DOHH2 (cell line): Measurements from ENCODE around the gene TNIP2.

Experiments
- H3F3A ChIP-seq: fragments of 200-600 bp; sonication (generic), shearing (Covaris generic); 2 replicates; pipeline ENCODE4 v1.6.0; 2016; ENCODE audit warnings: antibody characterized with exemption, mild to moderate bottlenecking; ENCODE audit not compliant: control insufficient read depth, insufficient read depth
- H3K27ac ChIP-seq: fragments of 200-600 bp; sonication (generic); 2 replicates; pipeline ENCODE4 v1.5.1; 2014; ENCODE audit warnings: low read depth, mild to moderate bottlenecking, low read length, moderate library complexity
- H3K27me3 ChIP-seq: fragments of 200-600 bp; sonication (generic); 2 replicates; pipeline ENCODE4 v1.6.1; 2014; ENCODE audit warnings: mild to moderate bottlenecking, low read length, mixed read lengths; ENCODE audit not compliant: control insufficient read depth
- H3K36me3 ChIP-seq: fragments of 200-600 bp; sonication (generic); 2 replicates; pipeline ENCODE4 v1.6.1; 2014; ENCODE audit warnings: mild to moderate bottlenecking, low read length, moderate library complexity, mixed read lengths; ENCODE audit not compliant: control insufficient read depth
- H3K4me1 ChIP-seq: fragments of 200-600 bp; sonication (generic); 2 replicates; pipeline ENCODE4 v1.6.1; 2014; ENCODE audit warnings: mild to moderate bottlenecking, low read length, mixed read lengths; ENCODE audit not compliant: control insufficient read depth
- H3K4me2 ChIP-seq: fragments of 200-600 bp; sonication (generic); 2 replicates; pipeline ENCODE4 v1.6.0; 2014; ENCODE audit warnings: mild to moderate bottlenecking, low read length, moderate library complexity
- H3K4me3 ChIP-seq: fragments of 200-600 bp; sonication (generic); 2 replicates; pipeline ENCODE4 v1.5.1; 2014; ENCODE audit warnings: mild to moderate bottlenecking, low read length, mixed read lengths
- H3K79me2 ChIP-seq: fragments of 200-600 bp; sonication (generic); 2 replicates; pipeline ENCODE4 v1.6.1; 2014; ENCODE audit warnings: mild to moderate bottlenecking, low read length, mixed read lengths; ENCODE audit not compliant: control insufficient read depth
- H3K9me2 ChIP-seq: fragments of 200-600 bp; sonication (generic); replicated peaks from 2 replicates; pipeline ENCODE4 v1.6.1; 2014; ENCODE audit warnings: mild to moderate bottlenecking, low read length, mixed read lengths; ENCODE audit not compliant: control insufficient read depth
- H3K9me3 ChIP-seq: fragments of 200-600 bp; sonication (generic); 2 replicates; pipeline ENCODE4 v1.6.1; 2014; ENCODE audit warnings: antibody characterized with exemption, low read length, mixed read lengths; ENCODE audit not compliant: control insufficient read depth, insufficient read depth
- H4K20me1 ChIP-seq: fragments of 200-600 bp; sonication (generic); 2 replicates; pipeline ENCODE4 v1.6.0; 2014; ENCODE audit warnings: low read depth, mild to moderate bottlenecking, antibody characterized with exemption, low read length, moderate library complexity; ENCODE audit not compliant: control insufficient read depth, insufficient read depth
- CTCF ChIP-seq: fragments of 200-600 bp; sonication (generic); IDR thresholded peaks from one replicate; pipeline ENCODE4 v1.5.1; 2014; ENCODE audit warnings: antibody characterized with exemption, mild to moderate bottlenecking, low read depth, low read length; ENCODE audit not compliant: poor library complexity, severe bottlenecking
- EZH2phosphoT487 ChIP-seq: fragments of 200-600 bp; sonication (generic); IDR thresholded peaks from 2 replicates; pipeline ENCODE4 v1.6.1; 2017; ENCODE audit warnings: borderline replicate concordance, mild to moderate bottlenecking, antibody characterized with exemption, low read length, moderate library complexity, mixed read lengths

TNIP2 gene

GRCh38 chr4:2786794-2787229 lies 30.7 kb upstream of the TNIP2 start:
- Histone ChIP-seq H3K4me2 (peak overlapping the region; percentile 67), H3K4me3 (peak overlapping the region; percentile 44), H3K9me3 (no peaks in the 10 kb centered on the region), H3K79me2 (no peaks in the 10 kb centered on the region), H3K4me1 (peaks cover 37% of the 10 kb centered on the region), H4K20me1 (no peaks in the 10 kb centered on the region), H3K36me3 (no peaks in the 10 kb centered on the region), H3F3A (no peaks in the 10 kb centered on the region; the same call in 1 of the 2 replicates), H3K9me2 (no peaks in the 10 kb centered on the region), H3K27me3 (0 out of 2 replicates have a peak, but pooled peaks cover 5% of the 10 kb centered on the region), H3K27ac (peak overlapping the region; percentile 59)
- TF ChIP-seq CTCF, result no peak
- no peak for TF ChIP-seq EZH2phosphoT487

GRCh38 chr4:2786152-2786671 lies 30.1 kb upstream of the TNIP2 start:
- H3K9me2 ChIP-seq, result no peaks in the 10 kb centered on the region
- peak overlapping the region; percentile 67 for H3K4me2 ChIP-seq
- peak overlapping the region; percentile 44 for H3K4me3 ChIP-seq
- no peak for TF ChIP-seq EZH2phosphoT487
- no peak for TF ChIP-seq CTCF
- no peaks in the 10 kb centered on the region for H3K36me3 ChIP-seq
- peak overlapping the region; percentile 59 for H3K27ac ChIP-seq
- no peaks in the 10 kb centered on the region; the same call in 1 of the 2 replicates for H3F3A ChIP-seq
- no peaks in the 10 kb centered on the region for H4K20me1 ChIP-seq
- peaks cover 37% of the 10 kb centered on the region for H3K4me1 ChIP-seq
- no peaks in the 10 kb centered on the region for H3K79me2 ChIP-seq
- H3K27me3 ChIP-seq, result 0 out of 2 replicates have a peak, but pooled peaks cover 5% of the 10 kb centered on the region
- no peaks in the 10 kb centered on the region for H3K9me3 ChIP-seq

GRCh38 chr4:2785613-2786012 lies 29.5 kb upstream of the TNIP2 start:
- Histone ChIP-seq H3K4me3 (peak overlapping the region; percentile 12; the same call in 1 of the 2 replicates), H3K4me2 (peak overlapping the region; percentile 67), H3K9me2 (no peaks in the 10 kb centered on the region), H4K20me1 (no peaks in the 10 kb centered on the region), H3K27me3 (0 out of 2 replicates have a peak, but pooled peaks cover 5% of the 10 kb centered on the region), H3K27ac (peak overlapping the region; percentile 22), H3K4me1 (peaks cover 37% of the 10 kb centered on the region), H3K79me2 (no peaks in the 10 kb centered on the region), H3F3A (no peaks in the 10 kb centered on the region; the same call in 1 of the 2 replicates), H3K36me3 (no peaks in the 10 kb centered on the region), H3K9me3 (no peaks in the 10 kb centered on the region)
- TF ChIP-seq EZH2phosphoT487, result no peak
- no peak for TF ChIP-seq CTCF
